Globus pallidus (tissue), 1 donor: Measurements from ENCODE around the gene CRYBB2.
A peak's percentile ranks its signal among the peaks of the same experiment; 100 is the strongest.
"Not testable (repeated sequence)": the region's sequence is repeated elsewhere in the genome, so short reads cannot be mapped to it uniquely, and the experiment has no call there.

Experiments used
- DNase-seq: peaks from one replicate; pipeline ENCODE4 v3.0.0-alpha.2; 2015; ENCODE audit warnings: low spot score

CRYBB2 gene

GRCh38 chr22:25233706-25234105 lies 14.3 kb downstream of the CRYBB2 start:
- DNase-seq = not testable (repeated sequence)

DNA sequence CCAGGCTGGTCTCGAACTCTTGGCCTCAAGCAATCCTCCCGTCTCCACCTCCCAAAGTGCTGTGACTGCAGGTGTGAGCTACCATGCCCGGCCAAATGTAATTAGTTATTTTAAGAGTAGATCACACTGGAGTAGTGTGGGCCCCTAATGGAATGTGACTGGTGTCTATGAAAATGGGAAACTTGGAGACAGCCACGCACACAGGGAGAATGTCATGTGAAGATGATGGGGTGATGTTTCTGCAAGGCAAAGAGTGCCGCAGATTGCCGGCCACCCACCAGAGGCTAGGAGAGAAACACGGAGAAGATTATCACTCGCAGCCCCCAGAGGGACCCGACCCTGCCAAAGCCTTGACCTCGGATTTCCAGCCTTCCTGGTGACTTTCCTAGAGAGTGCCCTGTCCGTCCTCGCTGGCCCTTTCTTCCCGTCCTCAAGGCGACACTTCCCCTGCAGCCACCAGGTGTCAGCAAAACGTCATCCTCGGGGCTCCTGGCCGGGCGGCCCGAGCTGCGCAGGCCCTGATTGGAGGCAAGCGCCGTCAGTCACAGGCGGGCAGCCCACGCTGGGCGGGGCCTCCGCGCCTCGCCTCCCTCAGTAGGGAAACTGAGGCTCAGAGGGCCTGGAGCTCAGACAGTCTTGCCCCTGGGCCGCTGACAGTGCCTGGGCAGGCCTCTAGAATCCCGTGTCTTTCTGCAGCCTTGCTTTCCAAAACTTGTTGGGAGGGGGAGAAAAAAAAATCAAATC lies 16.3 kb downstream of the CRYBB2 start:
- peak; percentile 12 for DNase-seq

DNA sequence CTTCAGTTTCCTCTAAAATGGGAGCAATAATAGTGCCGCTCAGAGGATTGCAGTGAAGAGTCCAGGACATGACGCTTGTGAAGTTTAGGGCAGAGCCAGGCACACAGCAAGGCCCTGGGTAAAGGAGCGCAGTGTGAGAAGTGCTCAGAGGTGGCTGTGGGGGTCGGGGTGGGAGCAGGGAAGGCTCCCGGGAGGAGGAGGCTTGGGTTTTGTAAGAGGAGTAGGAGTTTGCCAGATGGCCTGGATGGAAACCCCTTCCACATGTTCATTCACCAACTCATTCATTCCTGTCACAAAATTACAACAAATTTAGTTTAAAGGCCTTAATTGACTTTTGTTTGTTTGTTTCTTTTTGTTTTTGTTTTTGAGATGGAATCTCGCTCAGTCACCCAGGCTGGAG lies 17.0 kb downstream of the CRYBB2 start:
- no peak for DNase-seq

GRCh38 chr22:25237503-25237902 lies 18.1 kb downstream of the CRYBB2 start:
- DNase-seq = no peak

GRCh38 chr22:25238058-25238457 lies 18.6 kb downstream of the CRYBB2 start:
- not testable (repeated sequence) for DNase-seq

GRCh38 chr22:25255169-25255568 lies 35.7 kb downstream of the CRYBB2 start:
- DNase-seq = not testable (repeated sequence)

- DNase-seq = not testable (repeated sequence)
Measured at GRCh38 chr22:25267567-25267966, 48.1 kb downstream of the CRYBB2 start.

DNA sequence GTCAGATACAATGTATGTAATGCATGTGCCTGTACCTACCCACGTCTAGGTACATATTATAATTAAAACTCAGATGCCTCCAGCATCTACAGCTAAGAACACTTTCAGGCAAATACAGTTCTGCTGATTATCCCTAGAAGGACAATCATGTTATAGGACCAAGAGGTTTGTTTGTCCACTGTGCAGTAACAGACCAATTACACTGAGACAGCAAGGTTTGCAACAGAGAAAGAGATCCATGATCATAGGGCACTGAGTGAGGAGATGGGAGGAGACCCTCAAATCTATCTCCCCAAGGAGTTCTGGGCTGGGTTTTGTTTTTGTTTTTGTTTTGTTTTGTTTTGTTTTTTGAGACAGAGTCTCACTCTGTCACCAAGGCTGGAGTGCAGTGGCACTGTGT lies 49.5 kb downstream of the CRYBB2 start:
- not testable (repeated sequence) for DNase-seq

DNA sequence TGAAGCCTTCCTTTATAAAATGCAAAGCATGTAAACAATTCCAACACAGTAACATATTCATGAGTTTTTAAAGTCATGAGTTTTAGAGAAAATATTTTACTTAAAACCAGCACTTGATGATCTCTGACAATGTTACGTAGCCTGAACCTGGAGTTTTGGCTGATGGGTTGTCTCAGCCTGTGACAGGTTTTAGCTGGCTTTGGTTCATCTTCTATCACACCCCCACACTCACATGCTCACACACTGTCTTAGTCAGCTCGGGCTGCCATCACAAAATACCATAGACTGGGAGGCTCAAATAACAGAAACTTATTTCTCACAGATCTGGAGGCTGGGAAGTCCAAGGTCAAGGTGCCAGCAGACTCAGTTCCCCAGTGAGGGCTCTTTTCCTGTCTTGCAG lies 50.6 kb downstream of the CRYBB2 start:
- DNase-seq = not testable (repeated sequence)

DNA sequence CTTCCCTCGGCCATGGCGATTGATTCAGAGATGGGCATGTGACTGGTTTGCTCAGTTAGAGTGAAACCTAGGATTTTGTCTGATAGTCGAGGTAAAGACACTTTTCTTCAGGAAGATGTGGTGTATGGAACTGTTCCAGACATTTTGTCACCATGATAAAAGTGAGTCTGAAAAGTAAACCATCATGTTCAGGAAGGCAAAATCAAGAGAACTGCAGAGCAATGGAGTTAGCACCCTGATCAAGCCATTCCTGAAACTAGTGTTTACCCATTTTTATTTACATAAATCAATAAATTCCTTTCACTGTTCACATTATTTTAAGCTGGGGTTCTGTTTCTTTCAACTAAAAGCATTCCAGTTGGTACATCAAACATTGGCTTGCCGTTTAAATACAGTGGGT lies 53.8 kb downstream of the CRYBB2 start:
- not testable (repeated sequence) for DNase-seq

DNA sequence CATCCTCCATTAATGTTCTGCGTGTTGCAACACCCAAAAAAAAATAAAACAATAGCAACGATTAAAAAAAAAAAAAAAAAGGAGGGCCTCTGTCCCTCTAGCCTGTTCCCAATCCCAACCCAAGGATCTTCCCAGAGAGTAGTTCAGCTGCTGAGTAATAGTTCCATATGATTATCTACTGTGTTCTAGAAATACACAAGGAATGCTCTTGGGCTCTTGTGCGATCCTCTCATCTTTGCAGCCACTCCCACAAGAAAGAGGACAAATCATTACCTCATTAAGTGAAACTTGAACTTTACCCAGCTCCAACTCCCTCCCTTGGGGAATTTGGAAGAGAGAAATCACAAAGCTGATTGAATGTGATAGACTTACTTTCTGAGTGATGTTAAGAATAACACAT lies 54.5 kb downstream of the CRYBB2 start:
- not testable (repeated sequence) for DNase-seq

DNA sequence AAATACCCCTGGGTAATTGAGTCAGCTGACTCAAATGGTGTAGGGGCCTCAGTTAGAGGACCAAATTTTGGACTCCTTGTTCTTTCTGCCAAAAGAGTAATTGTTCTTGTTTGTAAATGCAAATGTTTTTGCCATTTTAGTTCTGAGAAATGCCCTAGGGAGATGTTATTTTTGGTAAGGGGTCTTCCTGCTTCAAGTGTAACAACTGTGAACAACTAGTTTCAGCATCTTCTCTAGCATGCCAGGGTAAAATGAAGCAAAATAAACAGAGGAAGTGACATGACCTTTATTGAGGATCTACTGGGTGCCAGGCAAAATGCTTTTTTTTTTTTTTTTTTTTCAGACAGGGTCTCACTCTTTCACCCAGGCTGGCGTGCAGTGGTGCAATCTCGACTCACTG lies 60.7 kb downstream of the CRYBB2 start:
- not testable (repeated sequence) for DNase-seq
